ENCODE measurements around the gene LRMDA.

The LRMDA gene

GRCh38 chr10:76150139-76150875 is 718.9 kb downstream of the LRMDA start:
- no peak for DNase-seq

GRCh38 chr10:76150876-76151288 is 719.5 kb downstream of the LRMDA start:
- no peak for DNase-seq

GRCh38 chr10:76152186-76152585 is 720.8 kb downstream of the LRMDA start:
- no peak for DNase-seq

- DNase-seq: no peak
Observed at GRCh38 chr10:76155961-76156360, 724.5 kb downstream of the LRMDA start.

- no peak for DNase-seq
Observed at GRCh38 chr10:76160446-76161300, 729.2 kb downstream of the LRMDA start.

GRCh38 chr10:76161301-76161582 is 729.8 kb downstream of the LRMDA start:
- no peak for DNase-seq

GRCh38 chr10:76168437-76168836 is 737.0 kb downstream of the LRMDA start:
- DNase-seq: no peak

GRCh38 chr10:76169246-76169645 is 737.8 kb downstream of the LRMDA start:
- DNase-seq: no peak

GRCh38 chr10:76172020-76172419 is 740.6 kb downstream of the LRMDA start:
- DNase-seq: no peak

GRCh38 chr10:76175533-76176165 is 744.2 kb downstream of the LRMDA start:
- DNase-seq: no peak

- DNase-seq: no peak
Observed at GRCh38 chr10:76176166-76176550, 744.7 kb downstream of the LRMDA start.

GRCh38 chr10:76177936-76178335 is 746.5 kb downstream of the LRMDA start:
- no peak for DNase-seq

GRCh38 chr10:76178532-76179292 is 747.3 kb downstream of the LRMDA start:
- no peak for DNase-seq

GRCh38 chr10:76179806-76180205 is 748.4 kb downstream of the LRMDA start:
- no peak for DNase-seq

- DNase-seq: no peak
Observed at GRCh38 chr10:76184647-76185046, 753.2 kb downstream of the LRMDA start.

- DNase-seq: no peak
Observed at GRCh38 chr10:76185471-76186301, 754.3 kb downstream of the LRMDA start.

GRCh38 chr10:76188216-76188615 is 756.8 kb downstream of the LRMDA start:
- DNase-seq: no peak

- DNase-seq: no peak
Observed at GRCh38 chr10:76190634-76191270, 759.3 kb downstream of the LRMDA start.

- DNase-seq: no peak
Observed at GRCh38 chr10:76191336-76191735, 759.9 kb downstream of the LRMDA start.

GRCh38 chr10:76192151-76192550 is 760.7 kb downstream of the LRMDA start:
- DNase-seq: no peak

GRCh38 chr10:76192694-76193320 is 761.4 kb downstream of the LRMDA start:
- no peak for DNase-seq
